T47D (cell line): ENCODE data around the gene ZCCHC10.
"Not testable (repeated sequence)": the region's sequence is repeated elsewhere in the genome, so short reads cannot be mapped to it uniquely, and the experiment has no call there.

ENCODE experiments used
- DNase-seq, 2 experiments: peaks; one replicate each; pipeline versions ENCODE4 v3.0.0 to v3.0.0-alpha.2; 2011 to 2012; ENCODE audit warnings: low read depth in 1 of 2, low spot score in 1 of 2
- JUND ChIP-seq: IDR thresholded peaks from 2 replicates; pipeline ENCODE4 v1.6.1; 2012; ENCODE audit warnings: low read depth
- in situ Hi-C: cut with HindIII; loops from 2 replicates; pipeline ENCODE4 v1.10.0; 2016; ENCODE audit warnings: low sequenced_read_pairs, low pct_unique_long_range_greater_than_20kb

The ZCCHC10 gene

DNA sequence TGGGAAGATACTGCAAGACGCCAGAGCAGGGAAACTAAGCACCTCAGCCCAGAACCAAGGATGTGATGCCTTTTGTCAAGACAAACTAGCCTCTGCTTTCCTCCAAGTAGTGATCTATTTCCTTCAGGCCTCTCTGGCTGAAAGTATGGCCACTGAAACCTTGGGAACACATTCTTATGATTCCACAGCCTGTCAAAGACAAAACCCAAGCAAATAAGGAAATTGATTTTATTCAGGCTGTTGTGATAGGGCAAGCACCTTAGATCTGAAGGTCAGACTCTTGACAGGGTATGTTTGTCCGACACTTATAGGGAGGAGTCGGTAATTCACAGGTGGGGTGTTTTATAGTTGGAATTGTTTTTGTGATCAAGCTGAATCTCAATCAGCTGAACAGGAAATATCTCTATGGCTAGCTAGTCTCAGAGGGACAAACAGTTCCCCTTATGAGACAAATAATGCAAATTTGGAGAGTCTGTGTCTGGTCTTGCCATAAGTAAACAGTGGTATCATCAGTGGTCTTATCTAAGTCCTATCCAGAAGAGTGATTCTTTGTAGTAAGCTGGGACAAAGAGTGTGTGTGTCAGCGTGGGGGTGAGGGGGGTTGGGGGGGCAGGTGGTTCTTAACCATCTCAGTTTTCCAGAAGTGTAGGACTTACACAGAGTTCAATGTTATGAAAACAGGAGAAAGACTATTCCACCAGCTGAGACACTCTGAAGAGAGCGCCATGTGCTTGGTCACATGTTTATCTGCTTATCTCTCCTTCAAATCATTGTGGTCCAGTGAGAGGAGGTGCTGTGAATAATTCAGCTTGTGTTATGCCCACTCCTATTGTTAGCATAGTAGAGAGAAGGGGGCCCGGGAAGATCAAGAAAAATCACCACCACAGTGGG lies 6.7 kb upstream of the ZCCHC10 start:
- TF ChIP-seq JUND, result no peak
- DNase-seq, result peak in 1 of 2 experiments; percentile 48
- in situ Hi-C loops, result no loop called here

DNA sequence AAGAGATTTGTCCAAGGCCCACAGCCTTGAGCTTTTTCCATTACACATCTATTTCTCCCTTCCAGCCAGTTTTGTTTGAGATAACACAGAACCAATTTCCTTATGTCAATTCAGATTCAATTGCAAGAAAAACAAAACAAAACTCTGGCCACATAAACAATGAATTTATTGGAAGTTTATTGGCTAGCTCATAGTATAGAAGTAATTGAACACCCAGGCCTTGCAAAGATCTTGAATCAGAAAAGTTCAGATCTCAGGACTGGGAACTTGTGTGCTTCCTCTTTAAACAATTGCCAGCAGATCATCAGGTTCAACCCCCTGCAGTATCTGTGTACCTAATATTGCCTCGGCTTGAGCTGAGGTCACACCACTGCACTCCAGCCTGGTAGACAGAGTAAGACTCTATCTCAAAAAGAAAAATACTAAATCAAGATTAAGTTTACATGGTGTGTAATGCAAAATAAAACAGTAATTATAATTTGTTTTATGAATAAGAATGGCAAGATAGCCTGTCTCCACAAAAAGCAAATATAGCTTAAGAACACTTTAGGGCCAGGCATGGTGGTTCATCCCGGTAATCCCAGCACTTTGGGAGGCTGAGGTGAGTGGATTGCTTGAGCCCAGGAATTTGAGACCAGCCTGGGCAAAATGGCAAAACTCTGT lies 4.1 kb upstream of the ZCCHC10 start:
- no peak for TF ChIP-seq JUND
- DNase-seq, result no peak
- in situ Hi-C loops, result no loop called here

DNA sequence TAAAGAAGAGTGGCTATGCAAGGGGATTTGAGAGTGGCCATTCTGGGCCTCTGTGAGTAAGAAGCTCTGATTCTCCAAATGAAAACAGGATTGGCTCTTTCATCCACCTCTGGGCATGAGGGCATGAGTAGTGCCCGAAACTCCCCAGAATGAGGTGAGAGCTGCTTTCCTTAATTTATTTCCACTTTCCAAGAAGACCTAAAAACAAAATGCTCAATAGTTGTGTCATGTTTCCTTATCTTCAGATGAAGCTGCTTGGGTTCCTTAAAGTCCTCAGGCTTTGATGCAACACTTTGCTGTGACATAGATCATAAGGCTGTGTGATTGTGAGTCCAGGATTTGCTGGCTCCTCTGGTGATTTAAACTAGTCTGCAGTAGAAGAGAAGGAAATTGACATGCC lies 3.1 kb upstream of the ZCCHC10 start:
- TF ChIP-seq JUND, result no peak
- DNase-seq, result no peak
- in situ Hi-C loops, result no loop called here

- in situ Hi-C loops, result no loop called here
- no peak for DNase-seq
- no peak for TF ChIP-seq JUND
Observed at GRCh38 chr5:133026664-133027153, 360 bp upstream of the ZCCHC10 start.

DNA sequence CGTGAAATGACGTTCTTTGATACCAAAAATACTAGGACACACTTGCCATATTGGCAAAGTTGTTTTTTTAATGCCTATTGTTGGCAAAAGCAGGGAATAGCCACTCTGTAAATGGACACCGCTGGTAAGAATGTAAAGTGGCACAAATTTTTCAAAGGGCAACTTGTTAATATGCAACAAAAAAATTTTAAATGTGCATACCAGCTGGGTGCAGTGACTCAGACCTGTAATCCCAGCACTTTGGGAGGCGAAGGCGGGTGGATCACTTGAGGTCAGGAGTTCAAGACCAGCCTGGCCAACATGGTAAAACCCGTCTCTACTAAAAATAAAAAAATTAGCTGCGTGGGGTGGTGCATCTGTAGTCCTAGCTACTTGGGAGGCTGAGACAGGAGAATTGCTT lies 6.9 kb downstream of the ZCCHC10 start:
- DNase-seq, in situ Hi-C loops: not testable (repeated sequence)

DNA sequence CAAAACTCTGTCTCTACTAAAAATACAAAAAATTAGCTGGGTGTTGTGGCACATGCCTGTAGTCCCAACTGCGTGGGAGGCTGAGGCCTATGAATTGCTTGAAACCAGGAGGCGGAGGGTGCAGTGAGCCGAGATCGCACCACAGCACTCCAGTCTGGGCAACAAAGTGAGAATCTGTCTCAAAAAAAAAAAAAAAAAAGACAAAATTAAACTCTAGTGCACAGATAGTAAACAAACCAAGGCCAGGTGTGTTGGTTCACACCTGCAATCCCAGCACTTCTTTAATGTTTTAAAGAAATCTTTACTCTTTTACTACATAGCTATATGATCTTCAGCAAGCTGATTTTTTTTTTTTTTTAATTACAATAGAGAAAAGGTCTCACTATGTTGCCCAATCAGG lies 8.4 kb downstream of the ZCCHC10 start:
- in situ Hi-C loops, result no loop called here
- no peak for TF ChIP-seq JUND
- no peak for DNase-seq

- in situ Hi-C loops, result no loop called here
- TF ChIP-seq JUND, result no peak
- no peak for DNase-seq
Observed at GRCh38 chr5:133015466-133015865, 10.9 kb downstream of the ZCCHC10 start.

DNA sequence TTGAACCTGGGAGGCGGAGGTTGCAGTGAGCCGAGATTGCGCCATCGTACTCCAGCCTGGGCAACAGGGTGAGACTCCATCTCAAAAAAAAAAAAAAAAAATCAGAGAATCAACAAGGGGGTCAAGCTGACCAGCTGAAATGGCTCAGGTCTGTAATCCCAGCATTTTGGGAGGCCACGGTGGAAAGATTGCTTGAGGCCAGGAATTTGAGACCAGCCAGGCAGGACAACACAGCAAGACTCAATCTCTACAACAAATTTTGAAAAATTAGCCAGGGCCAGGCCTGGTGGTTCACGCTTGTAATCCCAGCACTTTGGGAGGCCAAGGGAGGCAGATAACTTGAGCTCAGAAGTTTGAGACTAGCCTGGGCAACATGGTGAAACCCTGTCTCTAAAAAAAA lies 17.9 kb downstream of the ZCCHC10 start:
- in situ Hi-C loops, DNase-seq: not testable (repeated sequence)

- in situ Hi-C loops, result no loop called here
- no peak for DNase-seq
- TF ChIP-seq JUND, result no peak
Observed at GRCh38 chr5:133006653-133007052, 19.7 kb downstream of the ZCCHC10 start.

DNA sequence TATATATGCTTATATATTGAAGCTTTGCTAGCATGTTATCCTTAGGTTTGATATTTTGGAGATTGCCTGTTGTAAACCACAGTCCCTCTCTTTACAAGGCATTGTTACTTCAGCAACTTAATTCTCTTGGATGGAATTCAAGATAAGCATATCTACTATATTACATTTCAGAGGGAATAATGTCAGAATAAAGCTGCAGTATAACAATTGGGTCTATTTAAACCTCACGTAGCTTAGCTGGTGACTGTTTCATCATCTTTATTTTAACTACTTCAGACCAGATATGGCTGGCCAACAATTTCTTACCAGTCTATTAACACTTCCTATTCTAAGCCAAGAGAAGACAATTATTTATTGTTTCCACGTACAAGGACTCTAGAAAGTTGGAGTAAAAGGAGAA lies 27.1 kb downstream of the ZCCHC10 start:
- TF ChIP-seq JUND, result no peak
- no peak for DNase-seq
- in situ Hi-C loops, result no loop called here

GRCh38 chr5:132998556-132998955 lies 27.8 kb downstream of the ZCCHC10 start:
- DNase-seq, result no peak
- in situ Hi-C loops, result no loop called here
- no peak for TF ChIP-seq JUND

DNA sequence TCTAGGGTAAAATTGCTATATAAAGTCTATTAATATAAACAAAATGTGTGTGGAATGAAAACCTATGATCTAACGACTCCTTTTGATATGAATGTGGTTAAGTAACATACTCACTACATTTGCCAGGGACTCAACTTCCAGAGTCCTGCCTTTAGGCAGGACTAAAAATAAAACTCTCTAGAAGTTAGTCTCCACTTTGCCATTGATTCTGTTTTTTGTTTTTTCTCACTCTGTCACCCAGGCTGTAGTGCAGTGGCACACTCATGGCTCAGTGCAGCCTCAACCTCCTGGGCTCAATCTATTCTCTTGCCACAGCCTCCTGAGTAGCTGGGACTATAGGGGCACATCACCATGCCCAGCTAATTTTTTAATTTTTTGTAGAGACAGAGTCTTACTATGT lies 30.0 kb downstream of the ZCCHC10 start:
- TF ChIP-seq JUND, result no peak
- in situ Hi-C loops, result no loop called here
- no peak for DNase-seq
